CD14-positive monocyte (primary cell): ENCODE data around the gene SLIT3. TPM values are rescaled to one million over a fixed set of nuclear protein-coding genes. Genes with fewer than 3 reads are reported as not detected.

Experiments
- DNase-seq, 3 donors: peaks; one replicate each; pipeline ENCODE4 v3.0.0-alpha.2; 2011 to 2022
- H2AFZ ChIP-seq: 2 replicates; pipeline ENCODE4 v1.6.0; 2012; ENCODE audit warnings: mild to moderate bottlenecking, low read depth, low read length, inconsistent platforms; ENCODE audit not compliant: insufficient read depth, poor library complexity, severe bottlenecking
- H3K27ac ChIP-seq, 2 donors: 1 replicate in 1 of 2; 2 replicates in 1 of 2; pipeline ENCODE4 v1.5.1; 2012 to 2013; ENCODE audit warnings: low read length in 2 of 2, control low read depth in 1 of 2, inconsistent platforms in 1 of 2, low read depth in 1 of 2, mild to moderate bottlenecking in 1 of 2
- H3K27me3 ChIP-seq, 2 donors: one replicate each; pipeline versions ENCODE4 v1.6.0 to v1.6.1; 2011 to 2013; ENCODE audit warnings: low read length in 2 of 2; ENCODE audit not compliant: control insufficient read depth in 2 of 2, insufficient read depth in 2 of 2
- H3K36me3 ChIP-seq, 2 donors: replicated peaks in 1 of 2; 1 replicate in 1 of 2; 2 replicates in 1 of 2; pipeline versions ENCODE4 v1.5.1 to v1.6.1; 2012 to 2013; ENCODE audit warnings: low read length in 2 of 2, control low read depth in 1 of 2, inconsistent platforms in 1 of 2, mild to moderate bottlenecking in 1 of 2; ENCODE audit not compliant: insufficient read depth in 2 of 2, control insufficient read depth in 1 of 2
- H3K4me1 ChIP-seq, 2 donors: 1 replicate in 1 of 2; 2 replicates in 1 of 2; pipeline versions ENCODE4 v1.5.1 to v1.6.1; 2012 to 2013; ENCODE audit warnings: low read length in 2 of 2, control low read depth in 1 of 2, inconsistent platforms in 1 of 2, mild to moderate bottlenecking in 1 of 2, moderate library complexity in 1 of 2; ENCODE audit not compliant: insufficient read depth in 2 of 2, control insufficient read depth in 1 of 2
- H3K4me2 ChIP-seq: replicated peaks from 2 replicates; pipeline ENCODE3; 2012; ENCODE audit warnings: low read length, moderate library complexity, mild to moderate bottlenecking; ENCODE audit not compliant: poor library complexity, severe bottlenecking; ENCODE audit errors: extremely low read depth
- H3K4me3 ChIP-seq, 3 experiments: fragments of 200-600 bp in 1 of 3; sonication (generic) in 1 of 3; replicated peaks in 1 of 3; 1 replicate in 2 of 3; 2 replicates in 1 of 3; pipeline ENCODE4 v1.5.1; 2011 to 2013; ENCODE audit warnings: low read length in 3 of 3, mild to moderate bottlenecking in 3 of 3, control low read depth in 2 of 3, low read depth in 2 of 3, inconsistent platforms in 1 of 3, moderate library complexity in 1 of 3
- H3K79me2 ChIP-seq: 2 replicates; pipeline ENCODE4 v1.6.0; 2012; ENCODE audit warnings: mild to moderate bottlenecking, control low read depth, inconsistent platforms, low read length, moderate library complexity; ENCODE audit not compliant: insufficient read depth
- H3K9ac ChIP-seq: 2 replicates; pipeline ENCODE4 v1.6.0; 2017; ENCODE audit warnings: low read length, mild to moderate bottlenecking; ENCODE audit not compliant: insufficient read depth, poor library complexity, severe bottlenecking
- H3K9me3 ChIP-seq, 2 donors: replicated peaks in 1 of 2; 1 replicate in 1 of 2; 2 replicates in 1 of 2; pipeline versions ENCODE4 v1.5.1 to v1.6.1; 2012 to 2013; ENCODE audit warnings: low read length in 2 of 2, control low read depth in 1 of 2; ENCODE audit not compliant: control insufficient read depth in 1 of 2, insufficient read depth in 1 of 2
- H4K20me1 ChIP-seq: 2 replicates; pipeline ENCODE4 v1.6.0; 2012; ENCODE audit warnings: mild to moderate bottlenecking, low read length, control low read depth, moderate library complexity; ENCODE audit not compliant: insufficient read depth
- H3K27ac Mint-ChIP-seq, 7 donors: one replicate each; pipeline ENCODE4 v1.8.0; 2020; ENCODE audit warnings: mild to moderate bottlenecking in 7 of 7, mixed read lengths in 7 of 7, moderate library complexity in 6 of 7, inconsistent platforms in 2 of 7
- H3K27me3 Mint-ChIP-seq, 3 donors: one replicate each; pipeline ENCODE4 v1.8.0; 2021 to 2022; ENCODE audit warnings: low read depth in 3 of 3, mild to moderate bottlenecking in 3 of 3, mixed read lengths in 3 of 3, moderate library complexity in 3 of 3, inconsistent platforms in 1 of 3
- H3K36me3 Mint-ChIP-seq, 2 donors: one replicate each; pipeline ENCODE4 v1.8.0; 2020; ENCODE audit warnings: mixed read lengths in 2 of 2, inconsistent platforms in 1 of 2, mild to moderate bottlenecking in 1 of 2
- H3K4me1 Mint-ChIP-seq: one replicate; pipeline ENCODE4 v1.8.0; 2020; ENCODE audit warnings: mild to moderate bottlenecking, mixed read lengths
- H3K4me3 Mint-ChIP-seq, 2 donors: one replicate each; pipeline ENCODE4 v1.8.0; 2020; ENCODE audit warnings: mild to moderate bottlenecking in 2 of 2, mixed read lengths in 2 of 2, moderate library complexity in 1 of 2
- H3K9me3 Mint-ChIP-seq, 7 donors: one replicate each; pipeline ENCODE4 v1.8.0; 2020 to 2022; ENCODE audit warnings: mixed read lengths in 7 of 7, mild to moderate bottlenecking in 6 of 7, moderate library complexity in 6 of 7, inconsistent platforms in 2 of 7
- WGBS: methylation state at CpG from one replicate; pipeline ENCODE4 v1.1.5; 2013; ENCODE audit warnings: missing lambda C conversion rate; ENCODE audit not compliant: insufficient coverage; 5-methylcytosine and 5-hydroxymethylcytosine counted together
- intact Hi-C, 2 donors: fragments of 100-400 bp; cut with micrococcal nuclease; formaldehyde crosslinking; loops; one replicate each; pipeline versions ENCODE4 v1.15.0 to v1.15.1; 2023
- polyA plus RNA-seq, 3 donors: library from polyadenylated mRNA; depleted of rRNA in 1 of 3; unstranded in 2 of 3; stranded (reverse) in 1 of 3; fragments of 300-500 nt in 2 of 3; fragments of >200 nt in 1 of 3; fragmentation: Illumina TruSeq in 2 of 3; gene quantifications; 1 replicate in 2 of 3; 2 replicates in 1 of 3; pipeline ENCODE4 v1.2.3, GENCODE V29; 2012 to 2021
- TF ChIP-seq, protein P1 (sequence below): fragments of 200-600 bp; IDR thresholded peaks from one replicate; pipeline ENCODE4 v1.8.0; 2022; ENCODE audit warnings: antibody characterized with exemption, mild to moderate bottlenecking

Gene SLIT3
- polyA plus RNA-seq, 3 donors, result not detected

DNA sequence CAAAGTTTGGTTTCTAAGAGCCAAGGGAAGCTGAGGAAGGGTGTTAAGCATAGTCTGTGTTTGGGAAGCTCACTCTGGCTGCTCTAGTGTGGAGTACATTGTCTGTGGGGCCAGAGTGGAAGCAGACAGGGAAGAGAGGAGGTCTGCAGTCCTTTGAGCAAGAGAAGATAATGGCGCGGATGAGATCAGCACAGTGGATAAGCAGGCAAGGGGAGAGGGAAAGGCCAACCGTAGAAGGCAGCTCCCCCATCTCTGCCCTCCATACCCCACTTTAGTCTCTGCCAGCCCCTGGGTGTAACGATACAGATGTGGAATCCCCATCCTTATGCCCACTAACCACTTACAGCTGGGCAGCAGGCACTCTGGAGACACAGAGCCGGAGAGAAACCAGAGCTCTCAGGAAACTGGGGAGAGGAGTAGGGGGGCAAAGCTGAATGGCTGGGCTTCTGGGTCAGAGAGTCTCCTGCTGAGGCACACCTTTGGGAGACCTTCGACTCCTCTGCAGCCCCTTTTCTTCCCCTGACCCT lies 75.0 kb downstream of the SLIT3 start:
- intact Hi-C loops, result no loop called here
- H3K9ac ChIP-seq, result no peak overlapping the region
- TF ChIP-seq, protein P1, sequence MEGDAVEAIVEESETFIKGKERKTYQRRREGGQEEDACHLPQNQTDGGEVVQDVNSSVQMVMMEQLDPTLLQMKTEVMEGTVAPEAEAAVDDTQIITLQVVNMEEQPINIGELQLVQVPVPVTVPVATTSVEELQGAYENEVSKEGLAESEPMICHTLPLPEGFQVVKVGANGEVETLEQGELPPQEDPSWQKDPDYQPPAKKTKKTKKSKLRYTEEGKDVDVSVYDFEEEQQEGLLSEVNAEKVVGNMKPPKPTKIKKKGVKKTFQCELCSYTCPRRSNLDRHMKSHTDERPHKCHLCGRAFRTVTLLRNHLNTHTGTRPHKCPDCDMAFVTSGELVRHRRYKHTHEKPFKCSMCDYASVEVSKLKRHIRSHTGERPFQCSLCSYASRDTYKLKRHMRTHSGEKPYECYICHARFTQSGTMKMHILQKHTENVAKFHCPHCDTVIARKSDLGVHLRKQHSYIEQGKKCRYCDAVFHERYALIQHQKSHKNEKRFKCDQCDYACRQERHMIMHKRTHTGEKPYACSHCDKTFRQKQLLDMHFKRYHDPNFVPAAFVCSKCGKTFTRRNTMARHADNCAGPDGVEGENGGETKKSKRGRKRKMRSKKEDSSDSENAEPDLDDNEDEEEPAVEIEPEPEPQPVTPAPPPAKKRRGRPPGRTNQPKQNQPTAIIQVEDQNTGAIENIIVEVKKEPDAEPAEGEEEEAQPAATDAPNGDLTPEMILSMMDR, result no peak
- no CpG with 5 or more reads among the region's 6 CpGs for WGBS
- no peaks in the 10 kb centered on the region for H4K20me1 ChIP-seq
- H3K27me3 ChIP-seq, result no peaks in the 10 kb centered on the region
- no peaks in the 10 kb centered on the region for H3K4me1 ChIP-seq
- no peaks in the 10 kb centered on the region for H3K9me3 ChIP-seq
- H2AFZ ChIP-seq, result no peak overlapping the region
- no peak overlapping the region for H3K4me3 ChIP-seq
- H3K9me3 Mint-ChIP-seq, result peaks cover 0 to 5% (median 2%) of the 10 kb centered on the region in 7 donors
- no peaks in the 10 kb centered on the region for H3K4me1 Mint-ChIP-seq
- H3K36me3 ChIP-seq, result no peaks in the 10 kb centered on the region
- no peaks in the 10 kb centered on the region for H3K79me2 ChIP-seq
- H3K4me2 ChIP-seq, result no peak overlapping the region
- DNase-seq, result no peak
- no peaks in the 10 kb centered on the region for H3K36me3 Mint-ChIP-seq
- no peak overlapping the region for H3K4me3 Mint-ChIP-seq
- no peak overlapping the region for H3K27ac ChIP-seq
- H3K27me3 Mint-ChIP-seq, result peaks cover 0 to 2% (median 0%) of the 10 kb centered on the region in 3 donors
- H3K27ac Mint-ChIP-seq, result peak overlapping the region in 1 of 7 donors; percentile 37

DNA sequence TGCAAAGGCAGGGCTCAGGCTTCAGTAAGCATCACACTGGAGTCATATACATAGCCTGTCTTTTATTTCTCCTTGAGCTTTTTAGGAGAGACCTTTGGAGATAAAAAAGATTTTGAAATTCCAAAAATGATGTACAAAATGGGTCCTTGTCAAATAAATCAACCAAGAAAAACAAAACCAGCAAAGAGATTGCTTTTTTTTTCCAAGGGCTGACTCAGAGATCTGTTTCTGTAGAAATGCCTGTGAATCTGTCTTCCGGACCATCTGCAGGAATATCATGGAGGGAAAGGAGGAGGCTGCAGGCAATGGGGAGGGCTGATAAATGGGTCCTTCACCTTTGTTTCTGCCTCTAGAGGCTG lies 77.4 kb downstream of the SLIT3 start:
- H3K9me3 ChIP-seq, result no peaks in the 10 kb centered on the region
- no peak overlapping the region for H2AFZ ChIP-seq
- H3K4me2 ChIP-seq, result no peak overlapping the region
- Mint-ChIP-seq H3K4me1 (no peaks in the 10 kb centered on the region), H3K27ac (peak overlapping the region in 1 of 7 donors; percentile 21), H3K27me3 (peaks cover 0 to 3% (median 2%) of the 10 kb centered on the region in 3 donors), H3K9me3 (peaks cover 0 to 5% (median 2%) of the 10 kb centered on the region in 7 donors), H3K4me3 (no peak overlapping the region), H3K36me3 (no peaks in the 10 kb centered on the region)
- no peaks in the 10 kb centered on the region for H3K36me3 ChIP-seq
- no peak overlapping the region for H3K9ac ChIP-seq
- intact Hi-C loops, result no loop called here
- 91% methylated on average over 1 of the region's 1 CpG for WGBS
- H3K27me3 ChIP-seq, result no peaks in the 10 kb centered on the region
- DNase-seq, result no peak
- H4K20me1 ChIP-seq, result no peaks in the 10 kb centered on the region
- H3K4me3 ChIP-seq, result no peak overlapping the region
- H3K4me1 ChIP-seq, result no peaks in the 10 kb centered on the region
- TF ChIP-seq, protein P1, result no peak
- no peak overlapping the region for H3K27ac ChIP-seq
- H3K79me2 ChIP-seq, result no peaks in the 10 kb centered on the region
